ENCODE measurements around the gene IFRD2.
"Not testable (repeated sequence)": the region's sequence is repeated elsewhere in the genome, so short reads cannot be mapped to it uniquely, and the experiment has no call there.

The IFRD2 gene

DNA sequence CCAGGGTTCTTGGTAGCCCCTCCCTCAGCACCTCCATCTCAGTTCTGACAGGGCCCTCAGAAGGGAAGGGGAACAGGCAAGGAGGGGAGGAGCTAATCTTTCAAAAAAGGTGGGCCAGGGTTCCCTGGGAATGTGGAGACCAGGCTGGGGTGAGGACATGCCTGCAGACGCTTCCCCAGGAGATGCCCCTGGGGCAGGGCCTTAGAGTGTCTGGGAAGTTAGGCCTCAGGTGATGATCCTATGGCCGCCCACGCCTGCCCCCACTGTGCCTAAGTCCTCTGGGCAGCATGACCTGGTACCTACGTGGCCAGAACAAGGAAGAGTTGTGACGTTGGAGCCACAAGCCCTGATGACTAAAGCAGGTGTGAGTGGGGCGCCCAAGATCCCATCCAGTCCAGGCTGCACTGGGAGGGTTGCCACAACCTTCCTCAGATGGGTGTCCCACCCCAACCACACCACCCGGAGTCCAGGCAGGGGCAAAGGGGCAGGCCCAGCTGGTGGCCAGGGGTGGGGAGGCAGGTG lies 27.2 kb downstream of the IFRD2 start:
- DNase-seq, result no peak

DNA sequence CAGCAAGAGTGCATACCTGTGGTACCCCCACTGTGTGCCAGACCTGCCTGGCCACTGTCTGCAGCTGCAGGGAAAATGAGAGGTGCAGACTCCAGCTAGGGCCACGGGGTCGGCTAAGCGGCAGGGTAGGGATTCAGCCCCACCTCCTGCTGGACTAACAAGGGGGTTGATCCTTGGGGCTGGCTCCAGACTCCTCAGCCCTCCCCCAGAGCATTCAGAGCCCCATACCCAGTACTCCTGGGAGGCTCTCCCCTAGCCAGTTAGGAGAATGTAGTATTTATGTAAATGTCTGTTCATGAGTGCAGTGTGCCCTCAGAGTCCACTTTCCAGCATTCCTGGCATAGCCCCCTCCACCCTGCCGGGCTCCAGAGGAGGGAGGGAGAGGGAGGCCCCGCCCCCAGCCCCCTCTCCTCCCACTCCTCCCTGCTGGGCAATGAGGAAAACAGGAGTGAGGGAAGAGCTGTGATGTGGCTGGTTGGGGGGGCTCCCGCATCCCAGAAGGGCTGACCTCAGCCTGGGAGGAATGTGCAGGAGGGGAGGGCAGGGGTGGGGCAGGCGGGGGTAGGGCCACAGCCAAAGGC lies 27.8 kb downstream of the IFRD2 start:
- DNase-seq, result no peak

DNA sequence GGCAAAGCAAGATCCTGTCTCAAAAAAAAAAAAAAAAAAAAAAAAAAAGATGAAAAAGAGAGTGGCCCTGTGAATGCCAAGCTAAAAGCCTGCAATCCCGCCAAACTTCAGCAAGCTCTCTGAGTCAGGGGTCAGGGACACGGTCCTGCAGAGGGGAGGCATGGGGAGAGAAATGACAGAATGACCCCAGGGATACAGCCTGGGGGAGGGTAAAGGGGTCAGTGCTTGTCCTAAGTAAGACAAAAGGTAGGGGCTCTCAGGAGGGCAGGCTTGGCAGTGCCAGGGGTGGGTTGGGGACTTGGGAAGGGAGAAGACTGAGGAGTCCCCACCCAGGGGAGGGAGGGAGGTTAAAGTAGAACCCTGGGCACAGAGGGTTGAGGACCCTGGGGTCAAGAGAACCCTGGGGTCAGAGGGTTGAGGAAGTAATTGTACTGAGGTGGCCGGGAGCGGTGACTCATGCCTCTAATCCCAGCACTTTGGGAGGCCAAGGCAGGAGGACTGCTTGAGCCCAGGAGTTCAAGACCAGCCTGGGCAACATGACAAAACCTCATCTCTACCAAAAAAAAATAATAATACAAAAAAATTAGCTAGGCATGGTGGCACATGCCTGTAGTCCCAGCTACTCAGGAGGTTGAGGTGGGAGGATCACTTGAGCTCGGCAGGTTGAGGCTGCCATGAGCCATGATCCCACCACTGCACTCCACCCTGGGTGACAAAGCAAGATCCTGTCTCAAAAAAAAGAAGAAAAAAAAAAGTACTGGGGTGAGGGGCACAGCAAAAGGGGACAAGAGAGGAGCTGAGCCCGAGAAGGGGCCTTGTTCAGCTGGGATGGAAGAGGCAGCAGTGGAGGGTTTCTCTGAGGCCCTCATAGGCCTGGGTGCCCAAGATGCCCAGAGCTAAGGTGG lies 28.5 kb downstream of the IFRD2 start:
- no peak for DNase-seq

DNA sequence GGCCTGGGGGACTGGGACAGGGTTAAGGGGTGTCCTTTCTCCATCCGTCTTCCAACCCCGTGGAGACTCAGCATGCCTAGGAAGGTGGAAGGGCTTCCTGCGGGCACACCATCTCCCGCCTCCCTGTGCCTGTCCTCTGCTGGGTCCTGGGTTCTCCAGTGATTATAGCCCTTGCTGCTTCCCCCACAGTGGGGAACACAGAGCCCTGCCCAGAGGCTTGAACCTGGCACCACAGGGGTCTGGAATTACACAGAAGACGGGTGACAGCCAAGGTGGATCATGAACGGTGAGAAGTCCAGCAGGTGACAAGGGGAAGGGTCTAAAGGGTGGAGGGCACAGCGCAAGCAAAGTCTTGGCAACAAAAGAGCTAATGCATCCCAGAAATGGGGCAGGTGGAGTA lies 29.5 kb downstream of the IFRD2 start:
- no peak for DNase-seq

DNA sequence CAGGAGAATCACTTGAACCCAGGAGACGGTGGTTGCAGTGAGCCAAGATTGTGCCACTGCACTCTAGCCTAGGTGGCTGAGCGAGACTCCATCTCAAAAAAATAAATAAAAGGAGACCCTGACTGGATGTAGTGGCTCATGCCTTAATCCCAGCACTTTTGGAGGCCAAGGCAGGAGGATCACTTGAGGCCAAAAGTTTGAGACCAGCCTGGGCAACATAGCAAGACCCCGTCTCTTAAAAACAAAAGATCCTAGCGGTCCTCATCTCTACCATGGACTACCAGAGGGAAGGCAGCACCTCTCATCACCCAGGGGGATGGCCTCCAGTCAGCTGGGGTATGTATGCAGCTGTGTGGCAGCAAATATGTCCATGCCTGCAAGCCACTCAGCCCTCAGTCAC lies 30.0 kb downstream of the IFRD2 start:
- DNase-seq, result not testable (repeated sequence)

DNA sequence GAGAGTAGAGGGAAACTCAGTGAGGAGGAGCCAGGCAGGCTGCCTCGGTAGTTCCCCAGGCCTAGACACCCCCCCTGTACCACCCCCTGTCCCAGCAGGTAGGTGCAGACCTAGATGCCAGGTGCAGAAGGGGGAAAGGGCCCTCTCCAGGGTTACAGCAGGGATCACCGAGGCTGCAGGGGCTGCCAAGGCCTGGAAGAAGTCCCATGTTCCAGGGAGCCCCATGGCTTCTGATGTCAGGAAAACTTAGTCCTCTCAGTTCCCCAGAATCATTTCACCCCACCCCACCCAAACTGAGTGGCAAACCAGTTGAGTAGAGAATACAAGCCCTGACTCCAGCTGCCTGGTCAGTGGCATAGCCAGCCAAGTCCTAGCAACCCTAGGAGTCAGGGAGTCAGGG lies 30.7 kb downstream of the IFRD2 start:
- DNase-seq, result no peak

DNA sequence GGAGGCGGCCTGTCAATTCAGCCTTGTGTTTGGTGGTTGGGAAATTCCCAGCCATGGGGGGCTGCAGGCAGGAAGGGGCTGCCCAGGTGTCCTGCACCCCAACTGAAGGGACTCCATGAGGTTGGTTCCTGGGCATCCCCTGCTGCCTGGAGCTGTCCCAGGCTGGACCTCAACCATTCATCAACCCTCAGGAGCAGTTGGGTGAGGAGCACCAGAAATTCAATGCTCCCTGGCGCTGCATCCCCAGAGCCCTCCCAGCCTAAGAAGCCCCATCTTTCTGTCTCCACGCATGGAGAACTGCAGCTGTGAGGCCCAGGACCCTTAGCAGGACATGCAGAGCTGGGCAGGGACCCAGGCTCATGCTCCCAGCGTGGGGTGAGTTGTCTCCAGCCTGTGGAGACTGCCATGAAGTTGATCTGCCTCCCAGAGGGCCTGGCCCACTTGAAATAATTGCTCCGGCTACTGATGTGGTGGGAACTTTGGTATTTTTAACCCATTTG lies 31.2 kb downstream of the IFRD2 start:
- no peak for DNase-seq

DNA sequence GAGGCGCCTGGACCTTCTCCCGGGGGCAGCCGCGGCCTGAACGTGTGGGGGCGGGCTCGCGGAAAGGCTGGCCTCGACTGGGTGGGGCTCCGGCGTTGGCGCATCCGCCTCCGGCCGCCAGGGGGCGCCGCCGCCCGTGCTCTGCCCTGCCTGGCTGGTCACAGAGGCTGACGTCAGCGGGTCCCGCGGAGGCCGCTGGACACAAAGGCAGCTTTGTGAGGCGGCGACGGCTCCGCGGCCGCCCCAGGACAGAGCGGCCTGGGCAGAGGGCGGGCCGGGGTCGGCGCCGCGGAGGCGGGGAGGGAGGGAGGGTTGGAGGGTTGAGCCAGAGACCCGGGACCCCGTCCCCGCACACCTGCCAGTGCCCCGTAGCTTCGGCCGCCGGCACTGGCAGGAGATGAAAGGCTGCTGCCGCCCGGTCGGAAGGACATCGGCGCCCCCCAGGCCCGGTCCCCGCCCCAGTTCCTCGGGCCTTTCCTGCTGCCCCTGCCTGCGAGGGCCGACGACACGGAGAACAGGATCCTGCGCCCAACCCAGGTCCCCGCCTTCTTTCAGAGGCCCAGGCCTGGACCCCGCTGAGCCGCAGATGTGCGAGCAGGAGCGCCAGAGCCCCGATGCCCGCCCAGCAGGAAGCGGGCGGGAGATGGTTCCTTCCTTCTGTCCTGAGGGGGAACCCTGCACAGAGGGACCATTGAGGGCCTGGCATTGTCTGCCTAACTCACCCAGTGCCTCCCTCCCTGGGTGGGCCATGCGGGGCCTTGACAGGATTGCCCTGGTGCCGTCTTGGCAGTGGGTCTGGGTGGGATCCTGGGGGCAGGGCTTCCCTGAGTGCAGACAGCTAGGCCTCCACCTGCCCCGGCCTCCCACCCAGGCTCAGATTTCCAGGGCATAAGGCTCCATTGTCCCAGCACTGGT lies 31.9 kb downstream of the IFRD2 start:
- DNase-seq, result peak; percentile 53

DNA sequence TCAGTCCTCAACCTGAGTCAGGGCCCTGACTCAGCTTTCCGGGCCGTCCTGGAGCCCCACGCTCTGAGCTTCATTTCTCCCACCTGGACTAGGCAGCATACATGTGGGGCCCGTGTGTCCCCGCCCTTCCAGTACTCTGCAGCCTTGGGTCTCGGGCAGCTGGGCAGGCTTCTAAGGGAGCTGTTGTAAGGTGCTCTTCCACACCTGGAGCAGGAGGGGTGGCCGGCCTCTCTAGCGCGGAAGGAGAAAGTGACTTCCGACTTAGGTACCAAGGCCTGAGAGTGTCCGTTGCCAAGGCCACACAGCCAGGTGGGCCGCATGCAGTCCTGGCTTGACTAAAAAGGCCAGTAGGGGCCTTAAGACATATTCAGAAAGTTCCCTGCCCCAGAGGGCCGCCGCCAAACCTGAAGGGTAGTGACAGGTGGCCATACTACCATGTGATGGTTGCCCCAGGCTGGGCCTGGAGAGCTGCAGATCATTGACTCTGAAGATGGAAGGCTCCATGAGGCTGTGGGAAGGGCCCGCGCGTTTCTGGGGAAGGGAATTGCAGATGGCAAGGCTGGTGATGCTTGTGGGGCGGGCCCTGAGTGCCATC lies 32.7 kb downstream of the IFRD2 start:
- peak; percentile 7 for DNase-seq

DNA sequence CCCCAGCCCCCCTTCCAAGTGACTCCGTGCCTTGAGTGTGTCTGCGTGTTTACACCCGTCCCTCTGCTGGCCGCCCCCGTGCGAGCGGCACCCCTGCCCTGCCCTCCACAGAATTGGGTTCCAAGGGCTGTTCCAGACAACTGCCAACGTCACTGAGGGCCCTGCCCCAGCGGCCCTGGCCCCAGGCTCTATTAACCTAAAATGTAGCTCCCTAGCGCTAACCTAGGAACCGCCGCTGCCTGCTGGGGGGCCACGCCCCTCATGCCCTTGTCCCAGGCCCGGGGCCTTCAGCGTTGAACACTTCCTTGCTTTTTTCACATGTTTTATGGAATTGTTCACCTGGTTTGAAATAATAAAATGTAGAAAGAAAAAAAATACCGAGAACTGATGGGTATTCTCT lies 33.2 kb downstream of the IFRD2 start:
- no peak for DNase-seq

DNA sequence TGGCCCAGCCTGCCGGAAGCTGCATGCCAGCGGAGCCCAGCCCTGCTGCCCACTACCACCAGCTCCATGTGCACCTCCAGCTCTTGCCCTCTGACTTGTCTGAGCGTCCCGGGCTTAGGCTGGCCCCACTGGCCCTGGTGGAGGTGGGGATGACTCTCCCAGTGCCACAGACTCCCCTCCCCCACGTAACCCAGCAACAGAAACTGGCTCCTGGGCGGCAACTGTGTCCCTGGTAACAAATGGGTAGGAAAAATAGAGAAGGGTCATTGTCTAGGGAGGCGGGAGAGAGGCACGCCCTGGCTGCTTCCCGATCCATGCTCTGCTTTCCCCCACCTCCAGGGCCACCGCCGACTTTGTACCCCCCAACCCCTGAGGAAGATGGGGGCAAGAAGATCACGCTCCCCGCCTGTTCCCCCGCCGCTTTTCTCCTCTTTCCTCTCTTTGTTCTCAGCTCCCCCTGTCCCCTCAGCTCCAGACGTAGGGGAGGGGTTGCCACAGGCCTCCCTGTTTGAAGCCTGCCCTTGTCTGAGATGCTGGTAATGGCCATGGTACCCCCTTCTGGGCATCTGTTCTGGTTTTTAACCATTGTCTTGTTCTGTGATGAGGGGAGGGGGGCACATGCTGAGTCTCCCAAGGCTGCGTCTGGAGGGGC lies 34.1 kb downstream of the IFRD2 start:
- no peak for DNase-seq

DNA sequence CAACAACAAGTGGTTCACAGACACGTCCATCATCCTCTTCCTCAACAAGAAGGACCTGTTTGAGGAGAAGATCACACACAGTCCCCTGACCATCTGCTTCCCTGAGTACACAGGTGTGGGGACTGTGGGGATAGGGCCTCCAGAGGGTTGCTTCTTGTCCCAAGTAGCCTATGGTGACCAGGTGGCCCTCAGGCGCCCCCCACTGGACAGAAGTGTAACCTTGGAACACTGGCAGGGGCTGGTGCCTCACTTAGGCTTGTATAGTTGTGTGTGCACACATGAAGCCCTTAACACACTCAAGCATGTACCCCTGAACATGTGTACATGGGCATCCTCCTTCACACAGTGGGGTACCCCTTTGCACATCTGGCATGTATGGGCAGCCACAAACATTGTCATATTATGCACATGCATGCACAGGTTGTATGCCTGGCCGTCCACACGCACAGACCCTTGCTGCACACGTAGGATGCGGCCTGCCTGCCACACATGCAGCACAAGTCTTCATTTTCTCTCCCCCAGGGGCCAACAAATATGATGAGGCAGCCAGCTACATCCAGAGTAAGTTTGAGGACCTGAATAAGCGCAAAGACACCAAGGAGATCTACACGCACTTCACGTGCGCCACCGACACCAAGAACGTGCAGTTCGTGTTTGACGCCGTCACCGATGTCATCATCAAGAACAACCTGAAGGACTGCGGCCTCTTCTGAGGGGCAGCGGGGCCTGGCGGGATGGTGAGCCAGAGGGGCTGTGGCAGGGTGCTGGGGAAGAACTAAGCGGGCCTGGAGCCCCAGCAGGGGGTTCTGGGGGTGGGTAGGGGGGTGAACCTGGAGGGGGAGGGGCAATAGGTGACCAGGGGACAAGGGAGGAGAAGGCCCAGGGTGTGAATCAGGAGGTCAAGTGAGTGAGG lies 35.0 kb downstream of the IFRD2 start:
- DNase-seq, result no peak

DNA sequence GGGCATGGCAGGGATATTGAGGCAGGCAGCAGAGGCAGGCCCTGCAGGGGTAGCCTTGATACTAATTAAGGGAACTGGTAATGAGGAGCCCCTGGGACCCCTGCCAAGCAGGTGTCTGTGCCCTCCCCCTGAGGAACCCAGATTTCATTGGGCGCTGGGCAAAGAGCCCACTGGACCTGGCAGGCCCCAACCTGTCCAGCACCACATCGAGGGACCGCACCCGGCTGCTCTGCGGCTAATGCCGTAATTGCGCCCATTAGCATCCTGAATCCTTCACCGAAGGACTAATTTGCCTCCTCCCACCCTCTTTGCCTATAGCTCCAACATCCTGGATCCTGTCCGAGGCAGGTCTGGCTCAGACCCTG lies 37.0 kb downstream of the IFRD2 start:
- no peak for DNase-seq

DNA sequence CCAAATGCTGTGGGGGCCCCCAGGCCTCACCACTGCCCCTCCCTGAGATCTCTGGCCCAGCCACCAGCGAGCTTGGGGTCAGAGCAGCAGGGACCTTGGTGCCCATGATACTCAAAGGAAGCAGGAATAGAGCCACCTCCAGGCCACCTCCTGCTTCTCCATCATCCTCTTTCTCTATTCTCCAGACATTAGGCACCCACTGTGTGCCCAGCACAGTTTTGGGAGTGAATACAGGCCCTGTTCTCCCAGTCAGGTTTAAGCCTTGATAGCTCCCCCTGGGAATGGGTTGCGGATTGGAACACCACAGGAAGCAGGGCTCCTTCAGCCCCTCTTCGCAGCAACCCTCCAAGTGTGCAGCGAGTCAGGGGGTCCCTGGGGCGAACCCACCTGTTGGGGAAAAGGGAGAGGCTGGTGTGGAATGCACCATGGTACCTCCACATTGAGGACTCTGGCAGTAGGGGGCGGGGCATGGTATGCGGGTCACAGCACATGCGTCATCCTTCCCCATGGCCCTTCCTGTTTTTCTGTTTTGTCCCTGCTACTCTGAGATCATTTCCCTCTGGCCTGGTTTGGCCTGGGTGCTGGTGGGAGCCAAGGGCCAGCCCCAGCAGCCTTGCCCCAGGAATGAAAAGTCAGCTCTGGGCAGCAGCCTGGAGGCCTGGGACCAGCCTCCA lies 37.5 kb downstream of the IFRD2 start:
- DNase-seq, result no peak

DNA sequence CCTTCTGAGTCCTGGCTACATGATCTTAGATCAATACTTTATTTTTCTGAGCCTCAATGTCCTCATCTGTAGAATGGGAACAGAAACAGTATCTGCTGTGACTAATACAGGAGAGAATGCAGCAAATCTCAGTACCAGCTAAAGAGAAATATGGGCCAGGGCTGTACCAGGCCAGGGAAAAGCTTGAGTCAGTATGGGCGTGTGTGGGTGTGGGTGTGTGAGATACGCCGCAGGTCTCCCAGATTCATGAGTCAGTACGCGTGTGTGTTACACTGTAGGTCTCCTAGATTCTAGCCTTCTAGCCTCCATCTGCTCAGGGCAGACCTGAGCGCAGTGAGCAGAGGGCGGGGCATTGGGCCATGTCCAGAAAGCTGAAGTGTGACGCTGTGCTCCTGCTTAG lies 41.0 kb downstream of the IFRD2 start:
- DNase-seq, result no peak

DNA sequence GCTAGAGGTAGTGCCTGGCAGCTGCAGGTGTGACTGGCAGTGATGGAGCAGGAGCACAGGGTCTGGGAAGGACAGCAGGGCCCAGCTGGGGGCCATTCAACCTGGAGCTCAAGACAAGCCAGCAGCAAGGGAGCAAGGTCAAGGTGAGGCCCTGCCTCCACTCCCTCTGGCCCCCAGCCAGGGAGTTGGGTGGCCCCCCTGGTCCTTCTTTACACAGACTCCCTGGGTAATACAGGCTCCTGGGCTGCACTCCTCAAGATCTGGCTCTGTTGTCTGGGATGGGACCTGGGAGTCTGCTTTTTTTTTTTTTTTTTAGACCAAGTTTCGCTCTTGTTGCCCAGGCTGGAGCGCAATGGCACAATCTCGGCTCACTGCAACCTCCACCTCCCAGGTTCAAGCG lies 41.7 kb downstream of the IFRD2 start:
- DNase-seq, result no peak

DNA sequence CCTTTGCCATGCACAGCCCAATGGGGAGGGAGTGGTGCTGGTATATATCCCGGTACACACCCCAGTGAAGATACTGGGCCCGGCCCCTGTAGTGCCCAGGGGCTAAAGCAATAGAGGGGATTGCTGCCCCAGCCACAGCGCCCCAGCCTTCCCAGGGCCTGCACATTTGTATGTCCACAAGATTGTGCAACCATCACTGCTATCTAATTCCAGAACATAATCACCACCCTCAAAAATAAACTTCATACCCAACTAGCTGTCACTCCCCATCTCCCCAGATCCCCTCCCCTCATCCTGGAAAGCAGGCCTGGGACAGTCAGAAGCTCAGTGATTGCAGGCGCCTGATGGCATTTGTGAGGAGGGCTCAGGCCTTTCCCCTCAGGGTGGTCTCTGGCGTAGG lies 42.8 kb downstream of the IFRD2 start:
- no peak for DNase-seq

DNA sequence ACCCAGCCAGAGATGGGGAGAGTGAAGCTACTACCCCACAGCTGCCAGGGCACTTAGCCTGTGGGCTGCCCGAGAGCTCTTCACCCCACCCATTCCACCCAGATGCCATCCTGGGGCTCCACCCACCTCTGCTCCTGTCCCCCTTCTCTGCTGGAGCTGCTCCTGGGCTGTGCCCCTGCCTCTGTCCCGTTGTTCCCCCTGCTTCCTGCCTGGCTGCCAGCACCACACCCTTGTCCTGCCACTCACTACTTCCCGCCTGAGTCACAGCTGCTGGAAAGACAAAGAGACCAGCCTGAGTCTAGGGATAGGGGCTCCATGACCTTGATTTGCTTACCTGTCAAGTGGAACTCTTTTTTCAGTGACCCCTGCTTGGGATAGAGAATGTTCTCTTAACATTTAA lies 43.8 kb downstream of the IFRD2 start:
- DNase-seq, result no peak

DNA sequence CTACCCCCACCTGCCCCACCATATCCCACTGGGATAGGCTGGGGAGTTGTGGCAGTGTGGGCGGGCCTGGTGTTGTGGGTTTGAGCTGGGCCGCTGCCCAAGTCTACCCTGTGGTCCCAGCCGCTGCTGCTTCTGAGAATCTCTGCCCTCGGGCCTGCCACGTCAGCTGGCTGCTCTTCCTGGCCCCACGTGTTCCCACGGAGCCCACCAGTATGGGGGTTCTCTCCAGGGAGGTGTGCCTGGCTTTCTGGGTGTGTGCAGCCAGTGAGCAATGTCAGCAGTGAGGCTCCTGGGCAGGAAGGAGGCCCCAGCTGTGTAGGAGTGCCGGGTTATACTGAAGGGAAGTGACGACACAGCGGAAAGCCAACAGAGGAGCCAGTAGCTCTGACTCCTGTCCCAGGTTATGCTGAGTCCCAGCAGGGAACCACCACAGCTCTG lies 45.7 kb downstream of the IFRD2 start:
- DNase-seq, result no peak

DNA sequence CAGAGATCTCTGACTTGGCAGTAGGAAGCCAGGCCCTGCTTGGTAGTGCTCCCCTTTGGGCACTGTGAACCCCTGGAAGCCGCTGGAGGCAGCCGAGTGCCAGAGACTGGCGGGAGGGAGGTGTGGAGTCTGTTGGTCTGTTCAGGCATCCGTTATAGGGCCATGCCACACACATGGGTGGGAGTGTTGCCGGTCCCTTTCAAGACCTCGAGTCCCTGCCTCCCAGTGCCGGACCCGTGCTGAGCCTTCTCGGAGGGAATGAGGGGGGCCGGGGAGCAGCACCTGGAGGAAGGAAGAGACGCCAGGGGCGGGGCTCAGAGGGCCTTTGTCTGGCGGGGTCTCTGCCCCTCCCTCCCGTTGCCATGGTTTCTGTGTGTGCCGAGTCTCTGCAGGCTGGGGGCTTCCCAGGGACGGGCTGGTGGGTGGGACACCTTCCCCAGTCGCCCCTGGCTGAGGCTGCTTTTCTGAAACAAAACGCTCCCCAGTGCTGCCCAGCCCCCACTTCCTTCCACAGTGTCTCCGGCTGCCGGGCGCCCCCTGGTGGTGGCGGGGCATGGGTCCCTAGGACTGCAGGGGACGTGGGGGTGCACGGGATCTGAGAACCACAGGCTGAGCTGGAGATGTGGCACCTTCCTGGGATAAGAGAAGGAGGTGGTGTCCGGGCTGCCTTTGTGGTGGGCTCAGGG lies 46.3 kb downstream of the IFRD2 start:
- peak; percentile 63 for DNase-seq
